ENCODE results near the gene DSP. TPM values are rescaled to one million over a fixed set of nuclear protein-coding genes. Genes with fewer than 3 reads are reported as not detected.

DSP gene
- total RNA-seq, 4 donors from 2014 or later = 56.9 to 243 (median 187) TPM

- DNase-seq = no peak
- H3K27me3 ChIP-seq = no peaks in the 10 kb centered on the region
- H3K9me3 ChIP-seq = no peaks in the 10 kb centered on the region
- TF ChIP-seq POLR2A (IDR thresholded peaks at IDR 0.05) = no peak
- TF ChIP-seq, protein P1, sequence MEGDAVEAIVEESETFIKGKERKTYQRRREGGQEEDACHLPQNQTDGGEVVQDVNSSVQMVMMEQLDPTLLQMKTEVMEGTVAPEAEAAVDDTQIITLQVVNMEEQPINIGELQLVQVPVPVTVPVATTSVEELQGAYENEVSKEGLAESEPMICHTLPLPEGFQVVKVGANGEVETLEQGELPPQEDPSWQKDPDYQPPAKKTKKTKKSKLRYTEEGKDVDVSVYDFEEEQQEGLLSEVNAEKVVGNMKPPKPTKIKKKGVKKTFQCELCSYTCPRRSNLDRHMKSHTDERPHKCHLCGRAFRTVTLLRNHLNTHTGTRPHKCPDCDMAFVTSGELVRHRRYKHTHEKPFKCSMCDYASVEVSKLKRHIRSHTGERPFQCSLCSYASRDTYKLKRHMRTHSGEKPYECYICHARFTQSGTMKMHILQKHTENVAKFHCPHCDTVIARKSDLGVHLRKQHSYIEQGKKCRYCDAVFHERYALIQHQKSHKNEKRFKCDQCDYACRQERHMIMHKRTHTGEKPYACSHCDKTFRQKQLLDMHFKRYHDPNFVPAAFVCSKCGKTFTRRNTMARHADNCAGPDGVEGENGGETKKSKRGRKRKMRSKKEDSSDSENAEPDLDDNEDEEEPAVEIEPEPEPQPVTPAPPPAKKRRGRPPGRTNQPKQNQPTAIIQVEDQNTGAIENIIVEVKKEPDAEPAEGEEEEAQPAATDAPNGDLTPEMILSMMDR (IDR thresholded peaks at IDR 0.05) = no peak
- H3K27ac ChIP-seq = no peak overlapping the region
- no peaks in the 10 kb centered on the region for H3K4me1 ChIP-seq
- no peak overlapping the region for H3K4me3 ChIP-seq
- no peaks in the 10 kb centered on the region for H3K36me3 ChIP-seq
Measured at GRCh38 chr6:7529141-7529540, 12.3 kb upstream of the DSP start.

- Histone ChIP-seq H3K27me3 (no peaks in the 10 kb centered on the region), H3K36me3 (no peaks in the 10 kb centered on the region), H3K4me1 (no peaks in the 10 kb centered on the region), H3K4me3 (no peak overlapping the region), H3K27ac (no peak overlapping the region), H3K9me3 (no peaks in the 10 kb centered on the region)
- peak in 1 of 3 donors; percentile 75 for DNase-seq
- TF ChIP-seq, protein P1 (IDR thresholded peaks at IDR 0.05) = no peak
- no peak for TF ChIP-seq POLR2A (IDR thresholded peaks at IDR 0.05)
Measured at GRCh38 chr6:7532232-7532631, 9.2 kb upstream of the DSP start.

DNA sequence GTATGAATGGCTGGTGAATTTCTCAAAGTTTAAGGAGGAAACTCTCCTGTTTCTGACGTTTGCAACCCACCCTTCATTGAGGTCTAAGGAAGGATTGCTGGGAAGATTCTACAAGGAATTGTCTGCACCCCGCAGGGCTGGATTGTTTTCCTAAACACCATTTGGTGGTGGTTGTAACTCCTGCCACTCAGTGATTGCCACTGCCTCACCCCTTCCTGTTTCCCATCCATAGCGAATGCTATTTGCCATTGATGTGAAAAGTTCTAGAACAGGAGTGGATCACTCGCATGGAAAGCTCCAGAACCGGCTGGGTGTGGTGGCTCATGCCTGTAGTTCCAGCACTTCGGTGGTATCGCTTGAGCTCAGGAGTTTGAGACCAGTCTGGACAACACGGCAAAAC lies 8.7 kb upstream of the DSP start:
- H3K27me3 ChIP-seq = no peaks in the 10 kb centered on the region
- TF ChIP-seq POLR2A (IDR thresholded peaks at IDR 0.05) = no peak
- TF ChIP-seq, protein P1 (IDR thresholded peaks at IDR 0.05) = no peak
- H3K4me1 ChIP-seq = no peaks in the 10 kb centered on the region
- H3K9me3 ChIP-seq = no peaks in the 10 kb centered on the region
- no peak overlapping the region for H3K4me3 ChIP-seq
- H3K36me3 ChIP-seq = no peaks in the 10 kb centered on the region
- H3K27ac ChIP-seq = no peak overlapping the region
- no peak for DNase-seq

DNA sequence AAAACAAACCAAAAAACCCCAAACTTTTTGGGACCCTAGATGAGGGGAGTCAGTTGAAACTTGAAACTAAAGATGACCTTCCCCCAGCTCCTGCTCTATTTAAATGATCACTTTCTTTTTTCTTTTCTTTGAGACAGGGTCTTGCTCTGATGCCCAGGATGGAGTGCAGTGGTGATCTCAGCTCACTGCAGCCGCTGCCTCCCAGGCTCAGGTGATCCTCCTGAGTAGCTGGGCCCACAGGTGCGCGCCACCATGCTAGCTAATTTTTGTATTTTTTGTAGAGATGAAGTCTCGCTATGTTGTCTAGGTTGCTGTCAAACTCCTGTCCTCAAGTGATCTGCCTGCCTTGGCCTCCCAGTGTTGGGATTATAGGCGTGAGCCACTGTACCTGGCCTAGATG lies 7.3 kb upstream of the DSP start:
- Histone ChIP-seq H3K36me3 (no peaks in the 10 kb centered on the region), H3K27me3 (no peaks in the 10 kb centered on the region), H3K4me3 (no peak overlapping the region), H3K4me1 (no peaks in the 10 kb centered on the region), H3K27ac (no peak overlapping the region), H3K9me3 (no peaks in the 10 kb centered on the region)
- no peak for TF ChIP-seq POLR2A (IDR thresholded peaks at IDR 0.05)
- TF ChIP-seq, protein P1 (IDR thresholded peaks at IDR 0.05) = no peak
- no peak for DNase-seq

GRCh38 chr6:7535498-7535897 lies 6.0 kb upstream of the DSP start:
- Histone ChIP-seq H3K4me1 (peaks cover 0 to 3% (median under 1%) of the 10 kb centered on the region in 4 donors), H3K27me3 (peaks cover 0 to 1% of the 10 kb centered on the region in 2 donors), H3K27ac (no peak overlapping the region), H3K4me3 (no peak overlapping the region), H3K36me3 (no peaks in the 10 kb centered on the region), H3K9me3 (no peaks in the 10 kb centered on the region)
- no peak for DNase-seq
- TF ChIP-seq, protein P1 (IDR thresholded peaks at IDR 0.05) = no peak
- no peak for TF ChIP-seq POLR2A (IDR thresholded peaks at IDR 0.05)
